ENCODE results near the gene PCID2.

GRCh38 chr13:113151745-113152690, 56.5 kb downstream of the PCID2 start:
- TF ChIP-seq CTCF (IDR thresholded peaks at IDR 0.05) (no peak), POLR2A (IDR thresholded peaks at IDR 0.05) (no peak)

Measured in Peyer's patch (tissue), 4 donors.